ENCODE results near the gene RAB1A.
"Not testable (repeated sequence)": the region's sequence is repeated elsewhere in the genome, so short reads cannot be mapped to it uniquely, and the experiment has no call there.

RAB1A gene

GRCh38 chr2:65129826-65130663 lies at the start of gene RAB1A:
TSS of gene RAB1A (minus strand) at chr2:65130106. CDS start at chr2:65129915, 191 bp downstream.
- H3K4me1 ChIP-seq (ENCODE audit: control insufficient read depth in 5 of 5, insufficient read depth in 5 of 5, low read length in 5 of 5), result peaks cover 0 to 49% (median 44%) of the 10 kb centered on the region in 5 donors
- H3K9ac ChIP-seq (ENCODE audit: low read length in 5 of 5), result peak within 1 kb of the TSS; percentile 91 to 99 (median 94)
- H3K27ac ChIP-seq (ENCODE audit: low read depth, low read length), result peak within 1 kb of the TSS; percentile 99
- H3K4me3 ChIP-seq (ENCODE audit: low read depth in 1 of 5, low read length in 5 of 5), result peak within 1 kb of the TSS; percentile 78 to 99 (median 95)
- H3K9me3 ChIP-seq (ENCODE audit: control insufficient read depth in 5 of 5, low read length in 5 of 5), result no peaks in the 10 kb centered on the region
- no peaks in the 10 kb centered on the region for H3K36me3 ChIP-seq (ENCODE audit: control insufficient read depth in 5 of 5, insufficient read depth in 5 of 5, low read length in 5 of 5)
- no peaks in the 10 kb centered on the region for H3K27me3 ChIP-seq (ENCODE audit: control insufficient read depth in 5 of 5, insufficient read depth in 4 of 5, low read length in 5 of 5)

DNA sequence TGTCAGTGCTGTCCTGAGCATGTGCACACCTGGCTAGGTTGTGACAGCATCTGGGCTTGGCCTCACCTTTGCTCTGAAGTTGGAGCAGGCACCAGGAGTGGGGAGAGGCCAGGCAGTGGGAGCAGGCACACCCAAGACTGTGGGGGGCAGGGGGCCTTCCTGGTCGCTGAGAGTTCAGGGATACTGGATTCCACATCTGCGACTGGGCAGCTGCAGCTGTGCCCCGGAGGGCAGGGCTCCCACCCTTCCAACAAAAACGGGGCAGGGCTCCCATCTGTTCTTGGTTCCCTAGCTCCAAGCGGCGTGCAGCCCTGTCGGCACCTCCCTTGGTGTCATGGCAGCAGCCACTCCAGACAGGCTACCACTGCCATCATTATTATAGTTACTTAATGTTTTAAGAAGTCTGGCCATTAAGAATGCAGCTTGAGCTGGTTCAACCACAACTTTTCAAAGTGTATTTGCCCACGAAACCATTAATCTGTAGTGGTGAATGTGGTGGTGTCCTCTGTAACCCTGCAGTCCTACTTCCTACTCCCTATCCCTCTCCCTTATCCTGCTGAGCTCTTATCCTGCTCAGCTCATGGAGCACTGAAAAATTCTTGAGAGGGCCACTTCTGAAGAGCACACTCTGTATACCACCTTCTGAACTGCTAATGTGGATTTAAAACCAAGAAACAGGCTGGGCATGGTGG lies 48.0 kb upstream of the RAB1A start:
- H3K9ac ChIP-seq (ENCODE audit: low read length in 5 of 5), result no peak overlapping the region
- H3K4me1 ChIP-seq (ENCODE audit: control insufficient read depth in 5 of 5, insufficient read depth in 5 of 5, low read length in 5 of 5), result no peaks in the 10 kb centered on the region
- no peak overlapping the region for H3K4me3 ChIP-seq (ENCODE audit: low read depth in 1 of 5, low read length in 5 of 5)
- no peak overlapping the region for H3K27ac ChIP-seq (ENCODE audit: low read depth, low read length)
- H3K27me3 ChIP-seq (ENCODE audit: control insufficient read depth in 5 of 5, insufficient read depth in 4 of 5, low read length in 5 of 5), result peaks cover 3 to 6% (median 3%) of the 10 kb centered on the region in 5 donors
- H3K9me3 ChIP-seq (ENCODE audit: control insufficient read depth in 5 of 5, low read length in 5 of 5), result no peaks in the 10 kb centered on the region
- H3K36me3 ChIP-seq (ENCODE audit: control insufficient read depth in 5 of 5, insufficient read depth in 5 of 5, low read length in 5 of 5), result no peaks in the 10 kb centered on the region

DNA sequence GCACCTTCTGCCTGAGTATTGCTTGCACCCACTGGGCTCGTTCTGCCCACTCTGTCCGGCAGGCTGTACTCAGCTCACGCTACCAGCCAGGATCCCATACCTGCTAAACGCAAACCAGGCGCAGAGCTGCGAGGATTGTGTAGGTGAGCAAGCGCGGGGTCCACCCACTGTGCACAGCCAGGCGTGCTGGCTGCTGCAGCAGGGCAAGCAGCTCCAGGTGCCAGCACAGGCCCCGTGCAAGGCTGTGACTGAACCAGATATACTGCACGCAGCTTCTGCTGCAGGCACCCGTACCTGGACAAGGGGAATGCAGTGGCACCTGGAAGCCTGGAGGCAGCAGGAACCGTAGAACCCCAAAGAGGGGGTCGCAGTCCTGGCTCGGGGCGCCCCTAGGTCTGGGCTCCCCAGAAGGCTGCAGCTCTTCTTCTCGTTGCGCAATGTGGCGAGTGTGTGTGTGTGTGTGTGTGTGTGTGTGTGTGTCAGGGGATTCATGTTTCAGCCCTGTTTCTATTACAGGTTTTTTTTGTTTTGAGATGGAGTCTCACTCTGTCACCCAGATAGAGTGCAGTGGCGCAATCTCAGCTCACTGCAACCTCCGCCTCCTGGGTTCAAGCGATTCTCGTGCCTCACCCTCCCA lies 46.1 kb upstream of the RAB1A start:
- no peak overlapping the region for H3K9ac ChIP-seq (ENCODE audit: low read length in 5 of 5)
- H3K36me3 ChIP-seq (ENCODE audit: control insufficient read depth in 5 of 5, insufficient read depth in 5 of 5, low read length in 5 of 5), result no peaks in the 10 kb centered on the region
- no peak overlapping the region for H3K27ac ChIP-seq (ENCODE audit: low read depth, low read length)
- H3K9me3 ChIP-seq (ENCODE audit: control insufficient read depth in 5 of 5, low read length in 5 of 5), result no peaks in the 10 kb centered on the region
- no peak overlapping the region for H3K4me3 ChIP-seq (ENCODE audit: low read depth in 1 of 5, low read length in 5 of 5)
- H3K4me1 ChIP-seq (ENCODE audit: control insufficient read depth in 5 of 5, insufficient read depth in 5 of 5, low read length in 5 of 5), result no peaks in the 10 kb centered on the region
- peaks cover 3 to 6% (median 3%) of the 10 kb centered on the region in 5 donors for H3K27me3 ChIP-seq (ENCODE audit: control insufficient read depth in 5 of 5, insufficient read depth in 4 of 5, low read length in 5 of 5)

- not testable (repeated sequence) for H3K36me3 ChIP-seq (ENCODE audit: control insufficient read depth in 5 of 5, insufficient read depth in 5 of 5, low read length in 5 of 5); H3K4me1 ChIP-seq (ENCODE audit: control insufficient read depth in 5 of 5, insufficient read depth in 5 of 5, low read length in 5 of 5); H3K4me3 ChIP-seq (ENCODE audit: low read depth in 1 of 5, low read length in 5 of 5); H3K27me3 ChIP-seq (ENCODE audit: control insufficient read depth in 5 of 5, insufficient read depth in 4 of 5, low read length in 5 of 5); H3K27ac ChIP-seq (ENCODE audit: low read depth, low read length); H3K9ac ChIP-seq (ENCODE audit: low read length in 5 of 5); H3K9me3 ChIP-seq (ENCODE audit: control insufficient read depth in 5 of 5, low read length in 5 of 5)
These were observed 44.1 kb upstream of the RAB1A start for GRCh38 chr2:65174031-65174430.

DNA sequence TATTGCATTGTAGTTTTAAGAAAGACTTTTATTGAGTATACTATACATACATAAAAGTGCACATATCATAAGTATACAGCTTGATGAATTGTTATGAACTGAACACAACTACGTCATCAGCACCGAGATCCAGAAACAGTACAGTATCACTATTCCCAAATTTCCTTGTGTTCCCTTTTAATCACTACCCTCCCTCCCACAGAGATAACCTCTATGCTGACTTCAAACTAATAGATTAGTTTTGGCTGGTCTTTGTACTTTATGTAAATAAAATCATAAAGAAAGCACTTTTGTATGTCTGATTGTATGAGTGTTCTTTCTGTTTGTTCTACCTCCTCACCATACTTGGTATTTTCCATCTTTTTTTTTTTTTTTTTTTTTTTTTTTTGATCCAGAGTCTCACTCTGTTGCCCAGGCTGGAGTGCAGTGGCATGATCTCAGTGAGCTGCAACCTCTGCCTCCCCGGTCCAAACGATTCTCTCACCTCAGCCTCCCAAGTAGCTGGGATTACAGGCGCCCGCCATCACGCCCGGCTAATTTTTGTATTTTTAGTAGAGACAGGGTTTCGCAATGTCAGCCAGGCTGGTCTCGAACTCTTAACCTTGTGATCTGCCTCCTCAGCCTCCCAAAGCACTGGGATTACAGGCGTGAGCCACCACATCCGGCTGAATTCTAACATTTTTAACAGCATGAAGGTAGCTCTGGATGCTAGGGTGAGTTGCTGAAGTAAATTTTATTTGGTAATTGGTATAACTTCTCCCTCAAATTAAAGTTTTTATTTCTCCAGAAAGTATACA lies 43.3 kb upstream of the RAB1A start:
- Histone ChIP-seq H3K27me3 (ENCODE audit: control insufficient read depth in 5 of 5, insufficient read depth in 4 of 5, low read length in 5 of 5) (peaks cover 3 to 5% (median 3%) of the 10 kb centered on the region in 5 donors), H3K9ac (ENCODE audit: low read length in 5 of 5) (no peak overlapping the region), H3K36me3 (ENCODE audit: control insufficient read depth in 5 of 5, insufficient read depth in 5 of 5, low read length in 5 of 5) (no peaks in the 10 kb centered on the region), H3K4me1 (ENCODE audit: control insufficient read depth in 5 of 5, insufficient read depth in 5 of 5, low read length in 5 of 5) (no peaks in the 10 kb centered on the region), H3K27ac (ENCODE audit: low read depth, low read length) (no peak overlapping the region), H3K9me3 (ENCODE audit: control insufficient read depth in 5 of 5, low read length in 5 of 5) (no peaks in the 10 kb centered on the region), H3K4me3 (ENCODE audit: low read depth in 1 of 5, low read length in 5 of 5) (no peak overlapping the region)

DNA sequence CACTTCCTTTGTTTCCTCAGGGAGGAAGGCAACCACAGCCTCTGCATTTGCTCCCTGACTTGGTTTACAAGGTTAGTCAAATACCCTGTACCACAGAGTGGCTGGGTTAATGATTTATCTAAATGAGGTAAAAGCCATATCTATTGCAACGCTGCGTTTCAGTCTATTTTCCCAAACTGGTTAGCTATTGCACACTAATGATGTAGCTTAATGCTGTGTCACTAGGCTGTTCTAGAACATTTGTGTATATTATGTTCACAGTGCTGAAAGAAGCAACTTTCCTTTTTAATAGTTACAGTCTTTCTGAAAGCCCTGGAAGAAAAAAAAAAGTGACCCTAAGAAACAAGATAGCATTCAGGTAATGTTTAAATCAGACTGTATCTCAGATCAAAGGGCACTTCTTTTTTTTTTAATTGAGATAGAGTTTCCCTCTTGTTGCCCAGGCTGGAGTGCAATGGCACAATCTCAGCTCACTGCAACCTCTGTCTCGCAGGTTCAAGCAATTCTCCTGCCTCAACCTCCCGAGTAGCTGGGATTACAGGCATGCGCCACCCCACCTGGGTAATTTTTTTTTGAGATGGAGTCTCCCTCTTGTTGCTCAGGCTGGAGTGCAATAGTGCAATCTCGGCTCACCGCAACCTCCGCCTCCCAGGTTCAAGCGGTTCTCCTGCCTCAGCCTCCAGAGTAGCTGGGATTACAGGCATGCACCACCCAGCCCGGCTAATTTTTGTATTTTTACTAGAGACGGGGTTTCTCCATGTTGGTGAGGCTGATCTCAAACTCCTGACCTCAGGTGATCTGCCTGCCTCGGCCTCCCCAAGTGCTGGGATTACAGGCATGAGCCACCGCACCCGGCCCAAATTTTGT lies 40.9 kb upstream of the RAB1A start:
- H3K4me1 ChIP-seq (ENCODE audit: control insufficient read depth in 5 of 5, insufficient read depth in 5 of 5, low read length in 5 of 5); H3K27me3 ChIP-seq (ENCODE audit: control insufficient read depth in 5 of 5, insufficient read depth in 4 of 5, low read length in 5 of 5); H3K4me3 ChIP-seq (ENCODE audit: low read depth in 1 of 5, low read length in 5 of 5); H3K27ac ChIP-seq (ENCODE audit: low read depth, low read length); H3K36me3 ChIP-seq (ENCODE audit: control insufficient read depth in 5 of 5, insufficient read depth in 5 of 5, low read length in 5 of 5); H3K9me3 ChIP-seq (ENCODE audit: control insufficient read depth in 5 of 5, low read length in 5 of 5); H3K9ac ChIP-seq (ENCODE audit: low read length in 5 of 5): not testable (repeated sequence)

DNA sequence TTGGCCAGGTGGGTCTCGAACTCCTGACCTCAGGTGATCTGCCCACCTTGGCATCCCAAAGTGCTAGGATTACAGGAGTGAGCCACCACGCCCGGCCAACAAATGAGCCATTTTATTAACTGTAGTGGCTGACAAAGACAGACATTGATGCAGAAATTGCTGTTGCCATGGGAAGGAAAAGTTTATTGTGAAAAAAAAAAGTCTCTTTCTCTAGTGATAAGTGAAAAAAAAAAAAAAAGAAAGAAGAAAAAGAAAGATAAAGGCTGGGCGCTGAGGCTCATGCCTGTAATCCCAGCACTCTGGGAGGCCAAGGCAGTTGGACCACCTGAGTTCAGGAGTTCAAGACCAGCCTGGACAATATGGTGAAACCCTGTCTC lies 39.8 kb upstream of the RAB1A start:
- H3K9me3 ChIP-seq (ENCODE audit: control insufficient read depth in 5 of 5, low read length in 5 of 5), result no peaks in the 10 kb centered on the region
- no peak overlapping the region for H3K27ac ChIP-seq (ENCODE audit: low read depth, low read length)

DNA sequence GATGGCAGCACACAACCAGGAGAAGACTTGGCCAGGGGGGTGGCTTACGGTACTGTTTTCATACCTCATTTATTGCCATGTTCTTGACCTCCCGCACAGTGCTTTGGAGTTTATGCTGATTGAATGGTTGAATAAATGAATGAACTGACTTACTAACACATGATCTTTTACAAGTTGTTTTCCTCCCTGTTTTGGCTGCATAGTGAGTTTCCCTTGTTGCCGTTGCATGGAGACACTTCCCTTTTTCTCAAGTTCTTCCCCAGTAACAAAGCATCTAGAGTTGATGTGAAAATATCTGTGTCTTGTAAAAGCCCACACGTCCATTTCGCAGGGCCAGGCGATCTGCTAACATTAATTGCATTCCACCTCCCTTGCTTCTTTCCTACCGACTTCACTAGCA lies 35.7 kb upstream of the RAB1A start:
- Histone ChIP-seq H3K4me1 (ENCODE audit: control insufficient read depth in 5 of 5, insufficient read depth in 5 of 5, low read length in 5 of 5) (peaks cover 0 to 17% (median 7%) of the 10 kb centered on the region in 5 donors), H3K4me3 (ENCODE audit: low read depth in 1 of 5, low read length in 5 of 5) (no peak overlapping the region), H3K9ac (ENCODE audit: low read length in 5 of 5) (no peak overlapping the region), H3K27ac (ENCODE audit: low read depth, low read length) (no peak overlapping the region), H3K9me3 (ENCODE audit: control insufficient read depth in 5 of 5, low read length in 5 of 5) (no peaks in the 10 kb centered on the region), H3K27me3 (ENCODE audit: control insufficient read depth in 5 of 5, insufficient read depth in 4 of 5, low read length in 5 of 5) (no peaks in the 10 kb centered on the region), H3K36me3 (ENCODE audit: control insufficient read depth in 5 of 5, insufficient read depth in 5 of 5, low read length in 5 of 5) (no peaks in the 10 kb centered on the region)

More for the DNA sequence above, 39.8 kb upstream of the RAB1A start:
- no peak overlapping the region for H3K4me3 ChIP-seq (ENCODE audit: low read depth in 1 of 5, low read length in 5 of 5)
- no peaks in the 10 kb centered on the region for H3K36me3 ChIP-seq (ENCODE audit: control insufficient read depth in 5 of 5, insufficient read depth in 5 of 5, low read length in 5 of 5)
- no peak overlapping the region for H3K9ac ChIP-seq (ENCODE audit: low read length in 5 of 5)
- H3K4me1 ChIP-seq (ENCODE audit: control insufficient read depth in 5 of 5, insufficient read depth in 5 of 5, low read length in 5 of 5), result peaks cover 0 to 7% (median 3%) of the 10 kb centered on the region in 5 donors
- no peaks in the 10 kb centered on the region for H3K27me3 ChIP-seq (ENCODE audit: control insufficient read depth in 5 of 5, insufficient read depth in 4 of 5, low read length in 5 of 5)

GRCh38 chr2:65164426-65164891 lies 34.6 kb upstream of the RAB1A start:
- Histone ChIP-seq H3K4me3 (ENCODE audit: low read depth in 1 of 5, low read length in 5 of 5) (no peak overlapping the region), H3K36me3 (ENCODE audit: control insufficient read depth in 5 of 5, insufficient read depth in 5 of 5, low read length in 5 of 5) (no peaks in the 10 kb centered on the region), H3K27me3 (ENCODE audit: control insufficient read depth in 5 of 5, insufficient read depth in 4 of 5, low read length in 5 of 5) (no peaks in the 10 kb centered on the region), H3K4me1 (ENCODE audit: control insufficient read depth in 5 of 5, insufficient read depth in 5 of 5, low read length in 5 of 5) (peaks cover 0 to 17% (median 15%) of the 10 kb centered on the region in 5 donors), H3K9ac (ENCODE audit: low read length in 5 of 5) (no peak overlapping the region), H3K27ac (ENCODE audit: low read depth, low read length) (peak overlapping the region; percentile 17), H3K9me3 (ENCODE audit: control insufficient read depth in 5 of 5, low read length in 5 of 5) (no peaks in the 10 kb centered on the region)

All from subcutaneous abdominal adipose tissue (tissue), 5 donors.